Epithelial cell of alveolus of lung (primary cell): Measurements from ENCODE around the gene DENND5B. TPM values are rescaled to one million over a fixed set of nuclear protein-coding genes. Genes with fewer than 3 reads are reported as not detected.

ENCODE experiments used
- total RNA-seq: library from RNA; depleted of rRNA; stranded (reverse); fragments of >200 nt; gene quantifications from 2 replicates; pipeline ENCODE4 v1.2.1, GENCODE V29; 2015

DENND5B gene
- total RNA-seq, result 5.6 and 6.9 TPM in 2 replicates

GRCh38 chr12:31590642-31591379 lies at the start of gene DENND5B:
DENND5B (minus strand) TSS chr12:31591136; CDS start chr12:31590832, 304 bp downstream.

Other genes with a start within 250 kb of the DENND5B start
- gene ETFBKMT, start 68.6 kb upstream of the DENND5B start, total RNA-seq, result 1.9 and 2.3 TPM in 2 replicates
- 7.8 and 11.9 TPM in 2 replicates for gene AMN1, start 137.9 kb upstream of the DENND5B start, total RNA-seq